ENCODE data around the gene PCED1B. TPM values are rescaled to one million over a fixed set of nuclear protein-coding genes. Genes with fewer than 3 reads are reported as not detected.

The PCED1B gene
- total RNA-seq, 1 donor from 2014 or later: 7.6 TPM

GRCh38 chr12:47268501-47269454 is 189.4 kb downstream of the PCED1B start:
- DNase-seq (no peak), ATAC-seq (no peak)
- Histone ChIP-seq H3K27me3 (no peaks in the 10 kb centered on the region), H3K9me3 (no peaks in the 10 kb centered on the region), H3K36me3 (no peaks in the 10 kb centered on the region), H3K4me1 (no peaks in the 10 kb centered on the region), H3K27ac (no peak overlapping the region), H3K4me3 (no peak overlapping the region)
- no peak for TF ChIP-seq CTCF (IDR thresholded peaks at IDR 0.05)
- intact Hi-C loops (cut with DNase I): no loop called here

- Histone ChIP-seq H3K4me3 (no peak overlapping the region), H3K9me3 (no peaks in the 10 kb centered on the region), H3K4me1 (no peaks in the 10 kb centered on the region), H3K27ac (no peak overlapping the region), H3K27me3 (no peaks in the 10 kb centered on the region), H3K36me3 (no peaks in the 10 kb centered on the region)
- DNase-seq (no peak), ATAC-seq (no peak)
- intact Hi-C loops (cut with DNase I): no loop called here
- no peak for TF ChIP-seq CTCF (IDR thresholded peaks at IDR 0.05)
Measured at GRCh38 chr12:47269916-47270315, 190.5 kb downstream of the PCED1B start.

- H3K27me3 ChIP-seq: no peaks in the 10 kb centered on the region
- no peak overlapping the region for H3K27ac ChIP-seq
- intact Hi-C loops (cut with DNase I): no loop called here
- H3K4me3 ChIP-seq: no peak overlapping the region
- no peak for DNase-seq
- no peaks in the 10 kb centered on the region for H3K36me3 ChIP-seq
- peak; percentile 31 for ATAC-seq
- no peak for TF ChIP-seq CTCF (IDR thresholded peaks at IDR 0.05)
- no peaks in the 10 kb centered on the region for H3K9me3 ChIP-seq
- peaks cover 6% of the 10 kb centered on the region for H3K4me1 ChIP-seq
Measured at GRCh38 chr12:47270782-47271664, 191.6 kb downstream of the PCED1B start.

- no peak for TF ChIP-seq CTCF (IDR thresholded peaks at IDR 0.05)
- H3K27ac ChIP-seq: no peak overlapping the region
- ATAC-seq: no peak
- no peak overlapping the region for H3K4me3 ChIP-seq
- H3K36me3 ChIP-seq: no peaks in the 10 kb centered on the region
- no peaks in the 10 kb centered on the region for H3K27me3 ChIP-seq
- H3K9me3 ChIP-seq: no peaks in the 10 kb centered on the region
- DNase-seq: no peak
- intact Hi-C loops (cut with DNase I): no loop called here
- peaks cover 14% of the 10 kb centered on the region for H3K4me1 ChIP-seq
Measured at GRCh38 chr12:47271800-47272239, 192.4 kb downstream of the PCED1B start.

GRCh38 chr12:47272412-47273190 is 193.2 kb downstream of the PCED1B start:
- Histone ChIP-seq H3K4me3 (no peak overlapping the region), H3K9me3 (no peaks in the 10 kb centered on the region), H3K27ac (no peak overlapping the region), H3K4me1 (peaks cover 22% of the 10 kb centered on the region), H3K27me3 (no peaks in the 10 kb centered on the region), H3K36me3 (no peaks in the 10 kb centered on the region)
- no peak for TF ChIP-seq CTCF (IDR thresholded peaks at IDR 0.05)
- intact Hi-C loops (cut with DNase I): no loop called here
- no peak for ATAC-seq
- DNase-seq: no peak
